ENCODE data around the gene APRT. TPM values are rescaled to one million over a fixed set of nuclear protein-coding genes. Genes with fewer than 3 reads are reported as not detected.
A peak's percentile ranks its signal among the peaks of the same experiment; 100 is the strongest.

The APRT gene
- total and polyA plus RNA-seq, 2 of the 8 experiments (the other 6 are each of a cell fraction or from before 2014, with no cell fraction given) = 221 to 267 TPM

DNA sequence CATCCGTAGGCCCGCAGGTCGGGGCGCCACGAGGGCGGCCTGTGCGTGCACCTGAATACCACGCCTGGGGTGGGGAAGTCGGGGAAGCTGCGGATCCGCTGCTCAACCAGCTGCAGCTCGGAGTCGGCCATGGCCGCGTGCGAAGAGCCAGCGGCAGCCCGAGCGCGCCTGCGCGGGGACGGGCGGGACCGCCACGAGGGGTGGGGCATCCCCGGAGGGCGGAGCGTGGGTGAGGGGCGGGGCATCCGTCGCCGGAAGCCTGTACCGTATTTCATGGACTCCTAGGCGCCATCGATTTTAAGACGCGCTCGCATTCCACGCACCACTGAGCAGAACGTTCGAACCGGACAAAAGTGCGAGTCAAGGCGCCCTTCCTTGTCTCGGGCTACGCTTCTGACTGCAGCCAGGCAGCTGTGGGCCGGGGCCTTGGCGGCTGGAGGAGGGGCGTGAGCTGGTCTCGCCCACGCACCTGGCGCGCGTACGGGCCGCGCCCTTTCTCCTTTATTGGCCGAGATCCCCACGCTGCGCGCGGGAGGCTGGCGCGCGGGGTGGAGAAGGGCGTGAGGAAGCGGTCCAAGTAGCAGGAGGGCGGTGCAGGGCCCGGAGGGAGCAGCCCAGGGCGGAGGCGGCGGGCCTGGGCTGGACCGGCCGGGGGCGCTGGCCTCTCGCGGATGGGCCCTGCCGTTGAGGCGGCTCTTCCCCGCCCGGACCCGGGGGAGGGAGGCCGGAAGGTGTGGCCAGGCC, at the start of gene APRT (continued):
- peak in 1 of 2 experiments; percentile 81; a peak in 2 of 3 replicates for TF ChIP-seq POLR2A (IDR thresholded peaks at IDR 0.05; ENCODE audit: control extremely low read depth in 1 of 2, low read depth in 2 of 2, low read length in 2 of 2)
- TF ChIP-seq MAFK (IDR thresholded peaks at IDR 0.05; ENCODE audit: low read depth, low read length) = peak; percentile 71; the same call in 1 of the 2 replicates
- no peak for TF ChIP-seq JUN (IDR thresholded peaks at IDR 0.05; ENCODE audit: low read depth, low read length)
- TF ChIP-seq SP1 (IDR thresholded peaks at IDR 0.05; ENCODE audit: low read depth, low read length) = no peak; the same call in 1 of the 2 replicates
- TF ChIP-seq NANOG (IDR thresholded peaks at IDR 0.05; ENCODE audit: insufficient read depth, low read depth, low read length, poor library complexity, severe bottlenecking) = no peak
- no peak for TF ChIP-seq SAP30 (IDR thresholded peaks at IDR 0.05; ENCODE audit: insufficient read depth, insufficient replicate concordance, low read length)
- TF ChIP-seq RAD21 (IDR thresholded peaks at IDR 0.05 in 1 of 2, conservative IDR thresholded peaks at IDR 0.05 in 1 of 2; ENCODE audit: low read depth in 2 of 2, low read length in 2 of 2) = peak; percentile 55 to 68
- TF ChIP-seq POLR2AphosphoS5 (IDR thresholded peaks at IDR 0.05; ENCODE audit: low read depth, low read length) = peak; percentile 85
- no peak for TF ChIP-seq SUZ12 (IDR thresholded peaks at IDR 0.05; ENCODE audit: low read length)
- 0 out of 2 replicates have a peak, but pooled peaks have one; percentile 24 for TF ChIP-seq KDM5A (IDR thresholded peaks at IDR 0.05; ENCODE audit: low read length)
- TF ChIP-seq, protein P1, sequence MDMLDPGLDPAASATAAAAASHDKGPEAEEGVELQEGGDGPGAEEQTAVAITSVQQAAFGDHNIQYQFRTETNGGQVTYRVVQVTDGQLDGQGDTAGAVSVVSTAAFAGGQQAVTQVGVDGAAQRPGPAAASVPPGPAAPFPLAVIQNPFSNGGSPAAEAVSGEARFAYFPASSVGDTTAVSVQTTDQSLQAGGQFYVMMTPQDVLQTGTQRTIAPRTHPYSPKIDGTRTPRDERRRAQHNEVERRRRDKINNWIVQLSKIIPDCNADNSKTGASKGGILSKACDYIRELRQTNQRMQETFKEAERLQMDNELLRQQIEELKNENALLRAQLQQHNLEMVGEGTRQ (IDR thresholded peaks at IDR 0.05; ENCODE audit: low read length) = no peak
- peak; percentile 90 for TF ChIP-seq YY1 (IDR thresholded peaks at IDR 0.05; ENCODE audit: low read depth, low read length)
- no peak; the same call in 1 of the 2 replicates for TF ChIP-seq RBBP5 (IDR thresholded peaks at IDR 0.05; ENCODE audit: borderline replicate concordance, low read depth, low read length)
- TF ChIP-seq BCL11A (IDR thresholded peaks at IDR 0.05; ENCODE audit: low read depth in 2 of 2, low read length in 2 of 2) = no peak
- TF ChIP-seq, protein P2, sequence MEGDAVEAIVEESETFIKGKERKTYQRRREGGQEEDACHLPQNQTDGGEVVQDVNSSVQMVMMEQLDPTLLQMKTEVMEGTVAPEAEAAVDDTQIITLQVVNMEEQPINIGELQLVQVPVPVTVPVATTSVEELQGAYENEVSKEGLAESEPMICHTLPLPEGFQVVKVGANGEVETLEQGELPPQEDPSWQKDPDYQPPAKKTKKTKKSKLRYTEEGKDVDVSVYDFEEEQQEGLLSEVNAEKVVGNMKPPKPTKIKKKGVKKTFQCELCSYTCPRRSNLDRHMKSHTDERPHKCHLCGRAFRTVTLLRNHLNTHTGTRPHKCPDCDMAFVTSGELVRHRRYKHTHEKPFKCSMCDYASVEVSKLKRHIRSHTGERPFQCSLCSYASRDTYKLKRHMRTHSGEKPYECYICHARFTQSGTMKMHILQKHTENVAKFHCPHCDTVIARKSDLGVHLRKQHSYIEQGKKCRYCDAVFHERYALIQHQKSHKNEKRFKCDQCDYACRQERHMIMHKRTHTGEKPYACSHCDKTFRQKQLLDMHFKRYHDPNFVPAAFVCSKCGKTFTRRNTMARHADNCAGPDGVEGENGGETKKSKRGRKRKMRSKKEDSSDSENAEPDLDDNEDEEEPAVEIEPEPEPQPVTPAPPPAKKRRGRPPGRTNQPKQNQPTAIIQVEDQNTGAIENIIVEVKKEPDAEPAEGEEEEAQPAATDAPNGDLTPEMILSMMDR (IDR thresholded peaks at IDR 0.05; ENCODE audit: control extremely low read depth in 1 of 3, insufficient read depth in 1 of 3, low read depth in 1 of 3, low read length in 3 of 3) = peak in 2 of 3 experiments; percentile 38 to 47; a peak in 2 of 4 replicates
- TF ChIP-seq PHF8 (conservative IDR thresholded peaks at IDR 0.05; ENCODE audit: low read depth, low read length) = peak; percentile 82; the same call in 1 of the 2 replicates
- 0 out of 2 replicates have a peak, but pooled peaks have one; percentile 78 for TF ChIP-seq SP4 (IDR thresholded peaks at IDR 0.05; ENCODE audit: low read length)
- no peak for TF ChIP-seq RXRA (IDR thresholded peaks at IDR 0.05; ENCODE audit: insufficient read depth, low read depth, low read length)
- TF ChIP-seq TCF12 (IDR thresholded peaks at IDR 0.05; ENCODE audit: low read depth, low read length) = no peak
- peak; percentile 71; the same call in 1 of the 2 replicates for TF ChIP-seq EGR1 (IDR thresholded peaks at IDR 0.05; ENCODE audit: borderline replicate concordance, low read depth, low read length)

Measured in H1 (cell line).